Pancreas (tissue), 10 donors: ENCODE results near the gene DIP2C. TPM values are rescaled to one million over a fixed set of nuclear protein-coding genes. Genes with fewer than 3 reads are reported as not detected.

ENCODE experiments used
- ATAC-seq, 4 donors: fragments of 200-7000 bp; cut with Tn5 transposase; one replicate each; pipeline versions ENCODE4 v1.8.0 to v1.9.1; 2020; ENCODE audit warnings: mild to moderate bottlenecking in 4 of 4, moderate library complexity in 4 of 4
- DNase-seq, 6 donors: peaks; one replicate each; pipeline ENCODE4 v3.0.0-alpha.2; 2020
- FAIRE-seq: peaks from 2 replicates; lab custom pipeline; 2012; peaks lifted over from hg19 to GRCh38; lab: Jason Lieb, UNC
- H3K27ac ChIP-seq, 4 donors: fragments of 200-600 bp; sonication (generic); 1 replicate in 3 of 4; 2 replicates in 1 of 4; pipeline versions ENCODE4 v1.5.0 to v1.8.0; 2020
- H3K27me3 ChIP-seq, 4 donors: fragments of 200-600 bp; one replicate each; pipeline ENCODE4 v1.8.0; 2021
- H3K36me3 ChIP-seq, 3 donors: fragments of 200-600 bp; sonication (generic) in 1 of 3; one replicate each; pipeline versions ENCODE4 v1.5.0 to v1.8.0; 2020 to 2021
- H3K4me1 ChIP-seq, 3 donors: fragments of 200-600 bp; one replicate each; pipeline ENCODE4 v1.8.0; 2021
- H3K4me3 ChIP-seq, 4 donors: fragments of 200-600 bp; sonication (generic) in 2 of 4; one replicate each; pipeline versions ENCODE4 v1.5.0 to v1.8.0; 2020 to 2021
- H3K9me3 ChIP-seq, 4 donors: fragments of 200-600 bp; one replicate each; pipeline ENCODE4 v1.8.0; 2021
- WGBS, 2 donors: extraction: QIAGEN DNeasy Blood & Tissue Kit; methylation state at CpG; one replicate each; pipeline ENCODE4 v1.1.7; 2013; 5-methylcytosine and 5-hydroxymethylcytosine counted together
- intact Hi-C, 3 donors: fragments of 100-400 bp; cut with DNase I; formaldehyde crosslinking; loops; one replicate each; pipeline versions ENCODE4 v1.11.1 to v1.14.2; 2022
- polyA plus RNA-seq, 2 donors: library from polyadenylated mRNA; stranded (reverse); fragments of 200-250 nt; gene quantifications; one replicate each; pipeline ENCODE4 v1.2.3, GENCODE V29; 2013
- total RNA-seq, 6 donors: library from RNA; stranded (reverse); fragmentation: NEBNext Ultra II Directional in 4 of 6; extraction: Animal tissue kit (Norgen Biotek cat#: 25700) in 4 of 6; gene quantifications; one replicate each; pipeline versions ENCODE4 v1.2.1 to v1.2.4, GENCODE V29; 2021 to 2023
- TF ChIP-seq, protein P1 (sequence below), 4 donors: fragments of 200-600 bp; sonication (generic) in 3 of 4; IDR thresholded peaks; one replicate each; pipeline versions ENCODE4 v1.5.0 to v1.8.0; 2021; ENCODE audit warnings: antibody characterized with exemption in 4 of 4
- donor health status: healthy with polysubstance abuse.
- donor health status: DM: no; HTN: no; CAD: no; lungs with moderate emphysema.
- donor health status: DM: no; HTN: no; CAD: no.
- donor health status: control.
- donor health status: control.
- donor health status: Bipolar disorder and iron deficiency.
- donor health status: DM: yes; HTN: yes; CAD: no.
- donor health status: DM: no; HTN: no; CAD: no.
- donor health status: DM: no; HTN: no; CAD: no.
- donor health status: DM: yes; HTN: yes; CAD: no.

The DIP2C gene
- total and polyA plus RNA-seq, 8 donors: 4.3 to 11.8 (median 7.3) TPM

DNA sequence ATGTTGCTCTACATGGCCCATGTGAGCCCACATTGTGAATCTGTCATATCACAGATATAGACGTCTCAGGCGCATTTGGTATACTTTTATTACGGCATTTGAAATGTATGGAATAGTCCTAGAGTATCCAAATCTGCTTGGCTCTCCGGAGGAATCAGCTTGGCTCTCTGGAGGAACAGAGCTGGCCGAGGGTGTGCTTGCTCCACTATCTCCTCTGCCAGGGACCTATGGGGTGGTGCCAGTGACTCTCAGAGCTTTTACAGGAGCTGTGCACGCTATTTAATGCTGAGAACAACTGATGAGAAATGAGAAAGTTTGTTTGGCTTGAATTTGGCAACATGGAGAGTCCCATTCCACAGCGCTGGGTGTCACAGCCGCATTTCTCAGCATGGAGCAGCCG lies 410.2 kb downstream of the DIP2C start:
- Histone ChIP-seq H3K27ac (no peak overlapping the region), H3K27me3 (no peaks in the 10 kb centered on the region), H3K9me3 (no peaks in the 10 kb centered on the region), H3K36me3 (peaks cover 0 to 18% (median 3%) of the 10 kb centered on the region in 3 donors), H3K4me3 (no peak overlapping the region), H3K4me1 (no peaks in the 10 kb centered on the region)
- TF ChIP-seq, protein P1, sequence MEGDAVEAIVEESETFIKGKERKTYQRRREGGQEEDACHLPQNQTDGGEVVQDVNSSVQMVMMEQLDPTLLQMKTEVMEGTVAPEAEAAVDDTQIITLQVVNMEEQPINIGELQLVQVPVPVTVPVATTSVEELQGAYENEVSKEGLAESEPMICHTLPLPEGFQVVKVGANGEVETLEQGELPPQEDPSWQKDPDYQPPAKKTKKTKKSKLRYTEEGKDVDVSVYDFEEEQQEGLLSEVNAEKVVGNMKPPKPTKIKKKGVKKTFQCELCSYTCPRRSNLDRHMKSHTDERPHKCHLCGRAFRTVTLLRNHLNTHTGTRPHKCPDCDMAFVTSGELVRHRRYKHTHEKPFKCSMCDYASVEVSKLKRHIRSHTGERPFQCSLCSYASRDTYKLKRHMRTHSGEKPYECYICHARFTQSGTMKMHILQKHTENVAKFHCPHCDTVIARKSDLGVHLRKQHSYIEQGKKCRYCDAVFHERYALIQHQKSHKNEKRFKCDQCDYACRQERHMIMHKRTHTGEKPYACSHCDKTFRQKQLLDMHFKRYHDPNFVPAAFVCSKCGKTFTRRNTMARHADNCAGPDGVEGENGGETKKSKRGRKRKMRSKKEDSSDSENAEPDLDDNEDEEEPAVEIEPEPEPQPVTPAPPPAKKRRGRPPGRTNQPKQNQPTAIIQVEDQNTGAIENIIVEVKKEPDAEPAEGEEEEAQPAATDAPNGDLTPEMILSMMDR (IDR thresholded peaks at IDR 0.05): no peak
- intact Hi-C loops: no loop called here
- ATAC-seq (no peak), DNase-seq (no peak), FAIRE-seq (no peak)
- WGBS, 2 donors: 94% methylated on average over 9 of the region's 9 CpGs

DNA sequence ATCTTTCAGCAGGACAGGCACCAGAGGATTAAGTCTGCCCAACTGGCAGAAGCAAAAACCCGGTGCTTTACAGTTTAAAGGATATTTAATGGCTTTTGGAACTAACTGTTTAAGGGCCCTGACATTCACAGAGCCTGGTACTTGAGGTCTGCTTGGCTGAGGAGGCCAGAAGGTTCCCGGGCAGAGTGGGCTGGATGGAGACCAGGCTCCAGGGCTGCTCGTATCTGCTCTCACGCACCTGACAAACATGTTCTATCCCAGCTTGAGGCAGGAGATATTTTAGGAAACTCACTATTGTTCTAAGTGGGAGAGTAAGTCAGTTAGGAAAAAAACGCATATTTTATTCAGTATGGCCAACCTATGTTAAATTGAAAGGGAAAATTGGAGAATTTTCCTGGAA lies 410.8 kb downstream of the DIP2C start:
- WGBS, 2 donors: 92 to 96% methylated on average over 5 of the region's 5 CpGs
- Histone ChIP-seq H3K27ac (no peak overlapping the region), H3K27me3 (no peaks in the 10 kb centered on the region), H3K36me3 (peaks cover 0 to 18% (median 3%) of the 10 kb centered on the region in 3 donors), H3K4me3 (no peak overlapping the region), H3K4me1 (no peaks in the 10 kb centered on the region), H3K9me3 (no peaks in the 10 kb centered on the region)
- no peak for ATAC-seq
- intact Hi-C loops: no loop called here
- no peak for DNase-seq
- TF ChIP-seq, protein P1 (IDR thresholded peaks at IDR 0.05): no peak
- FAIRE-seq: no peak

DNA sequence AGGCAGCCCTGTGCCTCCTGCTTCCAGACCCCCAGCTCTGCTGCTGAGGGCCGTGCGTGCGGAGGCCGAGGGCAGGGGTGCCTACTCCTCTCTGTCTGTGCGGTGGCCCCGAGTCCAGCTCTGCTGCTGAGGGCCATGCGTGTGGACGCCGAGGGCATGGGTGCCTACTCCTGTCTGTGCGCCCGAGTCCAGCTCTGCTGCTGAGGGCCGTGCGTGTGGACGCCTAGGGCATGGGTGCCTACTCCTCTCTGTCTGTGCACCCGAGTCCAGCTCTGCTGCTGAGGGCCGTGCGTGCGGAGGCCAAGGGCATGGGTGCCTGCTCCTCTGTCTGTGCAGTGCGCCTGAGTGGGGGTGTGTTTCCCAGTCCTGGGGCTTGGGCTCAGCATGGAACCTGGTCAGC lies 411.5 kb downstream of the DIP2C start:
- TF ChIP-seq, protein P1 (IDR thresholded peaks at IDR 0.05): no peak
- FAIRE-seq: no peak
- Histone ChIP-seq H3K27me3 (no peaks in the 10 kb centered on the region), H3K36me3 (peaks cover 0 to 18% (median 3%) of the 10 kb centered on the region in 3 donors), H3K4me1 (no peaks in the 10 kb centered on the region), H3K27ac (no peak overlapping the region), H3K4me3 (no peak overlapping the region), H3K9me3 (no peaks in the 10 kb centered on the region)
- no peak for ATAC-seq
- intact Hi-C loops: no loop called here
- WGBS, 2 donors: 95 to 96% methylated on average over 19 of the region's 19 CpGs
- DNase-seq: no peak

DNA sequence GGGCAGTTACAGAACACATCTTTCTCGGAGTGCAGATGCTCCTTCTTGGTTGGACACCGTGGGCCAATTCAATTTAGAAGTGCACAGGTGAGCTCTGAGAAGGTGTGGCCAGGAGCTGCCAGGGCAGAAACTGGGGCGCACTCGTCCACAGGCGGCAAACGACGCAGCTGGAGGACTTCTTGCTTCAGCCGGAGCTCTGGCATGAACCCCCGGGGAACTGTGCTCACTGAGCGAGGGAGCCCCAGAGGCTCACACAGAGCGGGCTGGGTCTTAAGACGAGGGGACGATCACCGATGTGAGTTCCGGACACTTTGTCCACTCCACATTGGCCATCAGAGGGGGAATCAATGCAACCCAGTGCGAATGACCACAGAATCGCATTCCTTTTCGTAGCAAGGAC lies 413.8 kb downstream of the DIP2C start:
- TF ChIP-seq, protein P1 (IDR thresholded peaks at IDR 0.05): no peak
- 96 to 99% methylated on average over 18 of the region's 18 CpGs for WGBS, 2 donors
- Histone ChIP-seq H3K27me3 (no peaks in the 10 kb centered on the region), H3K4me3 (no peak overlapping the region), H3K36me3 (peaks cover 0 to 10% (median 3%) of the 10 kb centered on the region in 3 donors), H3K9me3 (no peaks in the 10 kb centered on the region), H3K4me1 (no peaks in the 10 kb centered on the region), H3K27ac (no peak overlapping the region)
- ATAC-seq (no peak), FAIRE-seq (no peak), DNase-seq (no peak)
- intact Hi-C loops: no loop called here

DNA sequence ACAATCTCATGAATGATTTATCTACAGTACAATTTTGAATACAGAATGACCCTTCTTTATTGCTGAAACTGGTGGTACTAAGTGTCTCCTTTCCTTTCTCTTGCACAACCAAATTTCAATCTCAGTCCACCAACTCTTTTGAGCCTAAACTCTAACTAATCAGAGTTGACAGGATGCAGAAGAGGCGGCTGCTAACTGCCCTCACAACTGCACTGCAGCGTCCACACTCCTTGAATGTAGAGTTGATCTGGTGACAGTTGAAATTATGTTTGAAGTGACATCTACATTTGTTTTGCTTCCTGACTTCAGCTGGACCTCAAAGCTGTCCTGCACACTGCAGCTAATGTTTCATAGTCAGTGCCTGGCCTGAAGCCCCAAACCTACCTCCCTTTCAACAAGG lies 414.6 kb downstream of the DIP2C start:
- DNase-seq (no peak), ATAC-seq (no peak), FAIRE-seq (no peak)
- WGBS, 2 donors: 92 to 94% methylated on average over 2 of the region's 2 CpGs
- H3K27ac ChIP-seq: no peak overlapping the region
- H3K9me3 ChIP-seq: no peaks in the 10 kb centered on the region
- TF ChIP-seq, protein P1 (IDR thresholded peaks at IDR 0.05): no peak
- H3K36me3 ChIP-seq: peaks cover 0 to 10% (median 3%) of the 10 kb centered on the region in 3 donors
- H3K4me1 ChIP-seq: no peaks in the 10 kb centered on the region
- H3K4me3 ChIP-seq: no peak overlapping the region
- H3K27me3 ChIP-seq: no peaks in the 10 kb centered on the region
- intact Hi-C loops: no loop called here
